SK-N-SH treated with all-trans-retinoic acid at 6 μM for 48 hours (cell line): ENCODE measurements around the gene PRPF38A.

Experiments
- ARNTL ChIP-seq: fragments of 450-650 bp; formaldehyde crosslinking; IDR thresholded peaks from 2 replicates; pipeline ENCODE4 v1.5.0; 2020; ENCODE audit warnings: low read depth, mild to moderate bottlenecking, moderate library complexity, borderline replicate concordance
- CREB5 ChIP-seq: fragments of 250-450 bp; sonication (Bioruptor Pico); IDR thresholded peaks from 2 replicates; pipeline ENCODE4 v1.5.1; 2020; ENCODE audit warnings: low read depth, mild to moderate bottlenecking, moderate library complexity
- CSDC2 ChIP-seq: fragments of 250-450 bp; sonication (Bioruptor Pico); IDR thresholded peaks from 2 replicates; pipeline ENCODE4 v1.5.0; 2020; ENCODE audit warnings: mild to moderate bottlenecking, moderate library complexity
- PATZ1 ChIP-seq: fragments of 250-450 bp; sonication (Bioruptor Pico); IDR thresholded peaks from 2 replicates; pipeline ENCODE4 v1.8.0; 2020; ENCODE audit warnings: mild to moderate bottlenecking, moderate library complexity, borderline replicate concordance
- PPARA ChIP-seq: fragments of 250-450 bp; sonication (Bioruptor Pico); IDR thresholded peaks from 2 replicates; pipeline ENCODE4 v1.5.0; 2020; ENCODE audit warnings: mild to moderate bottlenecking, borderline replicate concordance
- TOX ChIP-seq: fragments of 250-450 bp; sonication (Bioruptor Pico); IDR thresholded peaks from 2 replicates; pipeline ENCODE4 v1.8.0; 2021; ENCODE audit warnings: mild to moderate bottlenecking, moderate library complexity, borderline replicate concordance
- ZFP3 ChIP-seq: fragments of 250-450 bp; sonication (Bioruptor Pico); IDR thresholded peaks from 2 replicates; pipeline ENCODE4 v1.5.0; 2020; ENCODE audit warnings: mild to moderate bottlenecking, moderate library complexity
- ZFP30 ChIP-seq: fragments of 450-650 bp; formaldehyde crosslinking; IDR thresholded peaks from 2 replicates; pipeline ENCODE4 v1.5.0; 2022; ENCODE audit warnings: mild to moderate bottlenecking, moderate library complexity
- ZNF70 ChIP-seq: fragments of 450-650 bp; formaldehyde crosslinking; IDR thresholded peaks from 2 replicates; pipeline ENCODE4 v1.5.0; 2020; ENCODE audit warnings: mild to moderate bottlenecking, moderate library complexity
- TF ChIP-seq, protein P1 (sequence below): fragments of 250-450 bp; sonication (Bioruptor Pico); IDR thresholded peaks from 2 replicates; pipeline ENCODE4 v1.5.1; 2021; ENCODE audit warnings: mild to moderate bottlenecking, moderate library complexity

GRCh38 chr1:52403566-52404115, 761 bp upstream of the PRPF38A start:
- TF ChIP-seq CREB5 (CRISPR knock-in tag) (no peak), PATZ1 (no peak), CSDC2 (CRISPR knock-in tag) (no peak), PPARA (CRISPR knock-in tag) (no peak), TOX (no peak), ARNTL (CRISPR knock-in tag) (no peak), ZFP3 (CRISPR knock-in tag) (no peak), ZNF70 (CRISPR knock-in tag) (no peak), ZFP30 (CRISPR knock-in tag) (no peak)
- TF ChIP-seq, protein P1, sequence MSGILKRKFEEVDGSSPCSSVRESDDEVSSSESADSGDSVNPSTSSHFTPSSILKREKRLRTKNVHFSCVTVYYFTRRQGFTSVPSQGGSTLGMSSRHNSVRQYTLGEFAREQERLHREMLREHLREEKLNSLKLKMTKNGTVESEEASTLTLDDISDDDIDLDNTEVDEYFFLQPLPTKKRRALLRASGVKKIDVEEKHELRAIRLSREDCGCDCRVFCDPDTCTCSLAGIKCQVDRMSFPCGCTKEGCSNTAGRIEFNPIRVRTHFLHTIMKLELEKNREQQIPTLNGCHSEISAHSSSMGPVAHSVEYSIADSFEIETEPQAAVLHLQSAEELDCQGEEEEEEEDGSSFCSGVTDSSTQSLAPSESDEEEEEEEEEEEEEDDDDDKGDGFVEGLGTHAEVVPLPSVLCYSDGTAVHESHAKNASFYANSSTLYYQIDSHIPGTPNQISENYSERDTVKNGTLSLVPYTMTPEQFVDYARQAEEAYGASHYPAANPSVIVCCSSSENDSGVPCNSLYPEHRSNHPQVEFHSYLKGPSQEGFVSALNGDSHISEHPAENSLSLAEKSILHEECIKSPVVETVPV (CRISPR knock-in tag): no peak
